NK-92 treated with Interleukin-12 subunit alpha and Interleukin-12 subunit beta, amount 100 ng/mL, for 24 hours (cell line): ENCODE data around the gene TMCC2.
"Not testable (repeated sequence)": the region's sequence is repeated elsewhere in the genome, so short reads cannot be mapped to it uniquely, and the experiment has no call there.

Experiments
- DNase-seq: peaks from one replicate; lab custom pipeline; 2025; lab: John Stamatoyannopoulos, UW

The TMCC2 gene

DNA sequence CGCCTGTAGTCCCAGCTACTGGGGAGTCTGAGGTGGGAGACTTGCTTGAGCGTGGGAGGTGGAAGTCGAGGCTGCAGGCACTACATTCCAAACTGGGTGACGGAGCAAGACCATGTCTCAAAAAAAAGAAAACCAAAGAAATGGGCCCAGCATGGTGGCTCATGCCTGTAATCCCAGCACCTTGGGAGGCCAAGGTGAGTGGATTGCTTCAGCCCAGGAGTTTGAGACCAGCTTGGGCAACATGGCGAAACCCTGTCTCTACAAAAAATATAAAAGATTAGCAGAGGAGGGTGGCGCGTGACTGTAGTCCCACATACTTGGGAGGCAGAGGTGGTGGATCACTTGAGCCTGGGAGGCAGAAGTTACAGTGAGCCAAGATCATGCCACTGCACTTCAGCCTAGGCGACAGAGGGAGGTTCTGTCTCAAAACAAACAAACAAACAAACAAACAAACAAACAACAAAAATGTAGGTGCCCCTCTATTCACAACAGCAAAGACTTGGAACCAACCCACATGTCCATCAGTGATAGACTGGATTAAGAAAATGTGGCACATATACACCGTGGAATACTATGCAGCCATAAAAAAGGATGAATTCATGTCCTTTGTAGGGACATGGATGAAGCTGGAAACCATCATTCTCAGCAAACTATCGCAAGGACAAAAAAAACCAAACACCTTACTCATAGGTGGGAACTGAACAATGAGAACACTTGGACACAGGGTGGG lies 53.1 kb downstream of the TMCC2 start:
- DNase-seq = not testable (repeated sequence)

DNA sequence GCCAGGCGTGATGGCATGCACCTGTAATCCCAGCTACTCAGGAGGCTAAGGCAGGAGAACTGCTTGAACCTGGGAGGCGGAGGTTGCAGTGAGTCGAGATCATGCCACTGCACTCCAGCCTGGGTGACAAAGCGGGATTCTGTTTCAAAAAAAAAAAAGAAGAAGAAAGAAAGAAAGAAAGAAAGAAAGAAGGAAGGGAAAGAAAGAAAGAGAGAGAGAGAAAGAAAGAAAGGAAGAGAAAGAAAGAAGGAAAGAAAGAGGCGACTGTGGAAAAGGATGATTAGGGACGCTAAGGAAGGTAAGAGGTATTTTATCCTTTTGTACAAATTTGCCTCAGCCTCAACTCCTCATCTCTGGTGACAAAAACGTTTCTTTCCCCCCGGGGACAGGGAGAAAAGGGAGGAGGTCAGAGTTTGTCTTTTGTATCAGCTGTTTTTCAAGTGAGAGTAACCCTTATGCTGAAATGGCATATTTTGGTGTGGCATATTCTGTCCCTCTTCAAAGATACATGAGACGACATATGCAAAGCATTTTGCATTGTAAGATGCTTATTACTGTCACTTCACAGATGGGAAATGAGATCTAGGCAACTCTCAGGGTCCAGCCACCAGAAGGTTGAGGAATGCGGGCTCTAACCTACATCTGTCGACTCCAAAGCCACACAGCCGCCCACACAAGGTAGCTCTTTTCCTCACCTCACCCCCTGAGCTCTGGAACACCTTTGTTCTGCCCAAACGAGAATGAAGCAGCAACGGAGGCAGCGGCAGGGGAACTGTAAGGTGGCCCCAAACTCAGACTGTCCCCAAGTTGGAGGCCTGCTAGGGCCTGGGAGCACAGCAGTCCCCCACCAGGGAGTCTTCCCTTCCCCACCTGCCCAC lies 55.8 kb downstream of the TMCC2 start:
- no peak for DNase-seq

- DNase-seq = peak; percentile 97
Measured at GRCh38 chr1:205284420-205285144, 56.8 kb downstream of the TMCC2 start.

DNA sequence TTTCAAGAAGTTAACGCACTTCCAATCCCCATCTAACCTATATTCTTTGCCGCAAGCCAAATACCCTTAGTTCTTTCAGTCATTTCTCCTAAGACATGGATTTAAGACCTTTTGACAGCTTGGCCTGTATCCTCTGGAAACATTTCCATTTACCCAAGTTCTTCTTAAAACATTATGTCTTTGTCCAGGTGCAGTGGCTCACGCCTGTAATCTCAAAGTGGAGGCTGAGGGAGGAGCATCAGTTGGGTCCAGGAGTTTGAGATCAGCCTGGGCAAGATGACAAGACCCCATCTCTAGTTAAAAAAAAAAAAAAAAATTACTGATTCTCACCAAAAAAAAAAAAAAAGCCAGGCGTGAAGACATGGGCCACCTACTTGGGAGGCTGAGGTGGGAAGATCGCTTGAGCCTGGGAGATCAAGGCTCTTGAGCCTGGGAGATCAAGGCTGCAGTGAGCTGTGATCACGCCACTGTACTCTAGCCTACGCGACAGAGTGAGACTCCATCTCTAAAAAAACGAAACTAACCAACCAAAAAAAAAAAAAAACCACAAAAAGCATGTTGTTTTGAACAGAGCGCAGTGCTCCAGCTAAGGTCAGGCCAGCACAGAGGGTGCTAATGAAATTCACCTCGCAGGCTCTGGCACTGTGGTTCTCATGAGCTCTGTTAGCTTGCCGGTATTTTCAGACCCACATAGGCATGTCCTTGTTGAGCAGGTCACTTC lies 57.8 kb downstream of the TMCC2 start:
- peak; percentile 65 for DNase-seq

GRCh38 chr1:205286335-205286950 lies 58.7 kb downstream of the TMCC2 start:
- DNase-seq = peak; percentile 78

GRCh38 chr1:205287076-205287475 lies 59.3 kb downstream of the TMCC2 start:
- no peak for DNase-seq

DNA sequence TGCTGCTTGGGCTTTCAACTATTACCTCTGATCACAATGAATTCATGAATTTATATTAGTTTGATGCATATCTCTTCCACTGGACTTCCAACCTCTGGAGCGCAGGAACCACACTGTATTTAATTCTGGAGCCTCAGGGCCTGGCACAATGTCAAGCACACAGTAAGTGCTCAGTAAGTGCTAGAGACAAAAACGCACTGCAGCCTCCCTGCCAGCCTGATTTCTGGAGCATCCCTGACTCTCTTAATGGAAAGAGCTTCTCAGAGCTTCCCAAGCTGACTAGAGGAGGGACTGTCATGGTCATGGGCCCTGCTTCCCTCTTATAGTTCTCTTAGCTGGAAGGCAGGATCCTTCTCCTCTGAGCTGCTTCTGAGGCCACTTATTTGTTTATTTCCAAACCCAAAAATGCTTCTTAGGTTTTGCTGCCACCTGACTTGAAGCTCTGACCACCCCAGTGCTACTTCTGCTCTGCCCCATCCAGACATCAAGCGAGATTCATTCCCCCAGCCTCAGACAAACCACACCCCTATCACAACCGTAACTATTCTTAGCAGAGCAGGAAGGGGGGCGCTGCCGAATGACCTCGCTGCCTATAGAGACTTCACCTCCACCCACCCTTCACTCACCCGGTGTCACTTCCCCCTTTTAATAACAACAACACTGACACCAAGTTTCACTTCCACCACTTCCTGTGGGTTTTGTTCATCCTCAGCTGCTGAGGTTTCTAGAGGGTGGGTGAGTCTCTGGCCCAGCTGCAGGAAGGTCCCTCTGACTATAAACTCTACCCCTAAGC lies 60.2 kb downstream of the TMCC2 start:
- DNase-seq = peak; percentile 90

GRCh38 chr1:205291596-205291995 lies 63.9 kb downstream of the TMCC2 start:
- DNase-seq = no peak

DNA sequence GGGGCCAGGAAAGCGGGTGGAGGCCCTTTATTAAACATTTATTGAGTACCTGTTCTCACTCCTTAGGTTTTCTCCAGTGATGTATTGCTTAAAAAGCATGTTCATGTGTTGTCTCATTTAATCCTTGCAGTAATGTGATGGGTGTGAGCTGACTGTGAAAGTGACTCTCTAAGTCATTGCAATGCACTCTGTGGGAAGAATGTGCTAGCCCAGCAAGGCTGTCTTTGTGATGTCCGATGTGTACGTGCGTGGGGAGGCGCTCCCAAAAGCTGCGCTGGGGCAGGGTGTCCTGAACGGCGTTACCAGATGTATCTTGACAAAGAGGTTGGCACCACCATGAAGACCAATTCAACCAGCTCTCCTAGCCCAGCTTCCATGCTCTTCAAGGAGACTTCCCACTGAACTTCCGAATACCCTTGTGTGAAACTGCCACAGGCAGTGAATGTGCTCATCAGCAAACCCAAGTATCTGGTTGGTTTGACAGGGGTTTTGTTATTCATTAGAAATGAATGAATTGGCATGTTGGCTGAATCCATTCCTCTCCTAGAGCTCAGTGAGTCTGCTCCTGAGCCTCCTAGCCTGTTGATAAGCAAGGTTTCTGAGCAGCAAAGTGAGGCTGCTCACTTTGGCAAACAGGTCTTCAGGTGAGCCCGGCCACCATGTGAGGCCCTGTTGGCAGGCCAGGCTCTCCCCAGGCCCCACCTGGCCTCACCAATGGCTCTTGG lies 65.8 kb downstream of the TMCC2 start:
- no peak for DNase-seq

GRCh38 chr1:205294175-205294917 lies 66.6 kb downstream of the TMCC2 start:
- no peak for DNase-seq

- DNase-seq = no peak
Measured at GRCh38 chr1:205294934-205295333, 67.2 kb downstream of the TMCC2 start.

DNA sequence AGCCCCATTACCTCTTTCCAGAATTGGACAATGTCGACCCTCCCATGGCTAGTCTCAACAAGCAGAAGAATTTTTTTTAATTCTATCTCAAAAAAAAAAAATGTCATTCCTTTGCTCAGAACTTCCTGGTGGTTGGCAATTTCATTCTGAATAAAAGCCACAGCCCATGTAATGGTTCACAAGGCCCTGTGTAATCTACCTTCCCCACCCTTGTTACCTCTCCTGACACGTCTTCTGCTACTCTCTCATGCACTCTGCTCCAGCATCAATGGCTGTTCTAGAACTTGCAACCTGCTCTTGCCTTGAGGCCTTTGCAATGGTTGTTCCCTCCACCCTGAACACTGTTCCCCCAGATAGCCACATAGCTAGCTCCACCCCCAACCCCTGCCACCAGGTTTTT lies 68.4 kb downstream of the TMCC2 start:
- DNase-seq = no peak

GRCh38 chr1:205297546-205298177 lies 69.9 kb downstream of the TMCC2 start:
- not testable (repeated sequence) for DNase-seq

DNA sequence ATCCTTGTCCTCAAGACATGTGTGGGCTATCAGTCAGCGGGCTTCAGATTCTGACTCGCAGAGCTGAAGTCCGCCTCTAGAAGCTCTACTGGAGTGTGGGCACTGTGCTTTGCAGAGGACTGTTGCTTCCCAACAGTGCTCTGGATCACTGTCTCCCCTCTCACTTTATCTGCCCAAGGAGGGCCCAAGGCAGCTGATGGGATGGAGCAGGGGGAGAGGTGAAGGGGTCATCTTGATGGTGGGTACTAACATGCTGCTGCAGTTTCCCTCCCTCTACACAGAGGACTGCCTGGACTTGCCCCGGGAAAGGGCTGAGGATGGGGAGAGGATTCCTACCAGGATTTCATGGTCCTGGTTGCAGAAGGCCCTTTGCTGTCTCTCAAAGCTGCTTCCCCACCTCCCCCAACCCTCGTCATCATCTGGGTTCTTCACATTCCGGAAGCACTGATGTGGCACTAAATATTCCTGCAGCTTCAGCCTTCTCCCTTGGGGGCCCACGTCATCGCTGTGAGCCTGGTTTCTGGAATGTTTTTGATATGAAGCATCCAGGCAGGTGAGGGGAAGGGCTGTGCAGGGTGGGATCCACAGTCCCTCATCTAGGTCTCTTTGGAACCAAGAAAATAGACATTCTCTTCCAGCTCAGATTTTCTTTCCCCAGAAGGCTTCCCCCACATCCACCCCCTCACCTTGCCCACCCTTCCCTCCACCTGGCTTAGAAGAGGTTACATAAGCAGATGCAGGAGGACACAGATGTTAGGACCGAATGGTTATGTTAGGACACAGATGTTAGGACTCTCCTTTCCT lies 70.6 kb downstream of the TMCC2 start:
- no peak for DNase-seq

GRCh38 chr1:205300149-205300548 lies 72.4 kb downstream of the TMCC2 start:
- no peak for DNase-seq

DNA sequence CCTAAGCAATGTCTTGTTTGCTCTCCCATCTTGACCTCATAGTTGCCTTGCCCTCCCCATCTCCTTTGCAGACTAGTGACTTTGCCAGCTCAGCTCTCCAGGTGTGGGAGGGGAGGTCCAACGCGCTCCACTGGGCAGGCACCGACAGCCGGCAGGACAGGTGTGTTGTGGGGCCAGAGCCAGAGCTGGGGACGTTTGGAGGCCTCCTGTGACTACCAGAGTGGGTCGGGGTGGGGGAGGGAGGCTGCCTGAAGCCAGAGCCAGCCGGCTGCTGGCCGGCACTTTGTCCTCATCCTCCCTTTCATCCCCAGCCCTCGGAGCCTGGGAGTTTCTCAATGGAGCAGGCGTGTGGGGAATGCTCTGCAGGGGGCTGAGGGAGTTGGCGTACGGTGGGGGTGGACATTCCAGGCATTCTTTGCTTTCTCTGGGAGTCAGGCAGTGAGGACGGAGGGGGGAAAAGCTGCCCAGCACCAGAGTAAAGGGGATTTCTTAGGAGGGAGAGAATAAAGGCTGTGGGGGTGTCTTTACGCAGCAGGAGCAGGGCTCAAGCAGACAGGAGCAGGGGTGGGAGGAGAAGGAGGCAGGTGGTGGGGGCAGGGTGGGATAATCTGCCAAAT lies 73.6 kb downstream of the TMCC2 start:
- no peak for DNase-seq

GRCh38 chr1:205301842-205302588 lies 74.3 kb downstream of the TMCC2 start:
- no peak for DNase-seq
